GM23248 (cell line): Measurements from ENCODE around the gene RBMS3.

ENCODE experiments used
- EZH2 ChIP-seq: fragments of 200-600 bp; sonication (generic); IDR thresholded peaks from 2 replicates; pipeline ENCODE4 v1.6.1; 2018; ENCODE audit warnings: antibody characterized with exemption, mild to moderate bottlenecking; ENCODE audit not compliant: insufficient read depth, poor library complexity, severe bottlenecking
- EZH2phosphoT487 ChIP-seq: fragments of 200-600 bp; sonication (generic); IDR thresholded peaks from 2 replicates; pipeline ENCODE4 v1.6.1; 2018; ENCODE audit warnings: antibody characterized with exemption, moderate library complexity, mild to moderate bottlenecking, low read depth; ENCODE audit not compliant: insufficient read depth

DNA sequence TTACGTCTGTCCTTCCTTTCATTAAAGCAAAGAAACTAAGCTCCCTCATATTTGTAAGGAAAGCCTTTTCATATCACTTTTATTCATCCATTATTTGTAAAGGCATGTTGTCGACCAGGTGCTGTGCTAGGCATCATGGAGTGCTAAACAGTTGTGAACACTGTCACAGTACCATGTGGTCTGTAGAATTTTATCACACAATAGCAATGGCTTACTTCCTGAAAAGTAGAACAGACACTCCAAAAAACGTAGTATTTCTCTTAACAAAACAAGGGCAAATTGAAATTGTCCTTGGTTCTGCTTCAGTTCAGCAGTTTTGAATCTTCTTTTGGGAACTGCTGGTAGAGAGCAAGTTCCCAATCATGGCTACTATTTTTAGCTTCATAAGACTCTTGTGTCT is 63.3 kb downstream of the RBMS3 start:
- no peak for TF ChIP-seq EZH2
- TF ChIP-seq EZH2phosphoT487, result no peak
